K562 (cell line): ENCODE measurements around the gene LRRC19. TPM values are rescaled to one million over a fixed set of nuclear protein-coding genes. Genes with fewer than 3 reads are reported as not detected.

Source experiments
- ATAC-seq: fragments of 200-7000 bp; cut with Tn5 transposase; 3 replicates; pipeline ENCODE4 v1.9.1; 2020; ENCODE audit warnings: moderate library complexity
- BruUV-seq: library from RNA; stranded (reverse); fragments of 400-500 nt; replicated peaks from 2 replicates; lab custom pipeline; 2021; lab: Mats Ljungman, UMichigan
- CTCF ChIA-PET: fragments of 300-600 bp; formaldehyde crosslinking; extraction: SDS; loops from one replicate; lab custom pipeline; 2021; ENCODE audit warnings: low intra/inter-chr PET ratio; lab: Yijun Ruan, JAX
- POLR2A ChIA-PET: fragments of 300-600, 350-650 bp; sonication (Branson Sonifier 250); formaldehyde crosslinking; extraction: SDS; loops from one replicate; lab custom pipeline; 2021; ENCODE audit warnings: antibody characterized with exemption, inconsistent platforms; lab: Yijun Ruan, JAX
- DNase-seq, 4 experiments: peaks; one replicate each; pipeline versions ENCODE4 v3.0.0 to v3.0.0-alpha.2; 2011 to 2018; ENCODE audit warnings: low spot score in 3 of 4, mixed read lengths in 3 of 4; ENCODE audit errors: extremely low read depth in 1 of 4
- FAIRE-seq: peaks from 2 replicates; lab custom pipeline; 2011; peaks lifted over from hg19 to GRCh38; lab: Jason Lieb, UNC
- H2AFZ ChIP-seq: 2 replicates; pipeline ENCODE4 v1.6.0; 2011; ENCODE audit warnings: low read depth, low read length, control low read depth, inconsistent platforms
- H3K27ac ChIP-seq: fragments of 200-600 bp; 3 replicates; pipeline ENCODE4 v1.8.0; 2011; ENCODE audit warnings: low read depth, mild to moderate bottlenecking, control low read depth, inconsistent platforms, low read length, moderate library complexity, mixed read lengths; ENCODE audit errors: extremely low read depth
- H3K27me3 ChIP-seq, 2 experiments: fragments of 300-600 bp in 1 of 2; 2 replicates in 1 of 2; 3 replicates in 1 of 2; pipeline versions ENCODE4 v1.6.0 to v1.8.0; 2011; ENCODE audit warnings: inconsistent platforms in 2 of 2, low read length in 2 of 2, mild to moderate bottlenecking in 1 of 2, mixed read lengths in 1 of 2, moderate library complexity in 1 of 2; ENCODE audit not compliant: control insufficient read depth in 2 of 2, insufficient read depth in 2 of 2
- H3K36me3 ChIP-seq: fragments of 300-600 bp; 3 replicates; pipeline ENCODE4 v1.8.0; 2011; ENCODE audit warnings: mild to moderate bottlenecking, low read length, inconsistent platforms; ENCODE audit not compliant: control insufficient read depth, insufficient read depth
- H3K4me1 ChIP-seq, 2 experiments: fragments of 200-600 bp in 1 of 2; replicated peaks in 1 of 2; 2 replicates in 1 of 2; 3 replicates in 1 of 2; pipeline versions ENCODE4 v1.5.1 to v1.8.0; 2011; ENCODE audit warnings: inconsistent platforms in 2 of 2, low read length in 2 of 2, mild to moderate bottlenecking in 1 of 2, mixed read lengths in 1 of 2, moderate library complexity in 1 of 2; ENCODE audit not compliant: control insufficient read depth in 2 of 2, insufficient read depth in 2 of 2
- H3K4me2 ChIP-seq: 2 replicates; pipeline ENCODE4 v1.6.1; 2011; ENCODE audit warnings: low read length, control low read depth, inconsistent platforms, mixed read lengths; ENCODE audit not compliant: insufficient read depth
- H3K4me3 ChIP-seq: fragments of 200-600 bp; sonication (generic), shearing (Covaris generic); 2 replicates; pipeline ENCODE4 v1.5.1; 2016; ENCODE audit warnings: control low read depth, inconsistent platforms
- H3K79me2 ChIP-seq: fragments of 200-600 bp; 3 replicates; pipeline ENCODE4 v1.8.0; 2011; ENCODE audit warnings: low read length, inconsistent platforms; ENCODE audit not compliant: control insufficient read depth, insufficient read depth
- H3K9ac ChIP-seq, 2 experiments: 2 replicates each; pipeline versions ENCODE4 v1.6.0 to v1.6.1; 2011; ENCODE audit warnings: low read depth in 2 of 2, low read length in 2 of 2, control low read depth in 1 of 2, inconsistent platforms in 1 of 2, mild to moderate bottlenecking in 1 of 2, mixed read lengths in 1 of 2; ENCODE audit not compliant: insufficient read depth in 1 of 2
- H3K9me1 ChIP-seq: one replicate; pipeline ENCODE4 v1.6.0; 2011; ENCODE audit warnings: inconsistent platforms, mild to moderate bottlenecking, low read length, moderate library complexity; ENCODE audit not compliant: control insufficient read depth, insufficient read depth
- H3K9me3 ChIP-seq: replicated peaks from 2 replicates; pipeline ENCODE4 v1.5.1; 2011; ENCODE audit warnings: low read depth, low read length, inconsistent platforms; ENCODE audit not compliant: control insufficient read depth, insufficient read depth
- H4K20me1 ChIP-seq: replicated peaks from 2 replicates; pipeline ENCODE4 v1.6.1; 2011; ENCODE audit warnings: low read length, inconsistent platforms, mixed read lengths; ENCODE audit not compliant: control insufficient read depth, insufficient read depth
- BRD9 ChIP-seq: fragments of 450-650 bp; IDR thresholded peaks from 2 replicates; pipeline ENCODE4 v1.6.1; 2018; ENCODE audit warnings: low read depth; ENCODE audit not compliant: partially characterized antibody
- DIDO1 ChIP-seq: fragments of 450-650 bp; IDR thresholded peaks from 2 replicates; pipeline ENCODE4 v1.6.1; 2016; ENCODE audit warnings: low read depth, missing biosample characterization, missing genetic modification characterization
- FOXM1 ChIP-seq, 2 experiments: fragments of 450-650 bp in 1 of 2; sonication (generic) in 1 of 2; formaldehyde crosslinking in 1 of 2; IDR thresholded peaks; 2 replicates each; pipeline versions ENCODE4 v1.6.1 to v1.9.0; 2017 to 2022; ENCODE audit warnings: low read depth in 2 of 2, mild to moderate bottlenecking in 2 of 2, missing genetic modification reagents in 1 of 2, moderate library complexity in 1 of 2
- NFIC ChIP-seq: fragments of 450-650 bp; IDR thresholded peaks from 2 replicates; pipeline ENCODE4 v1.6.1; 2017; ENCODE audit warnings: mild to moderate bottlenecking, inconsistent platforms
- PHF8 ChIP-seq: fragments of 200-600 bp; sonication (generic); IDR thresholded peaks from 2 replicates; pipeline ENCODE4 v1.6.1; 2012; ENCODE audit warnings: mixed run types, mild to moderate bottlenecking, inconsistent platforms, low read length, moderate library complexity, borderline replicate concordance
- POLR2A ChIP-seq: fragments of 450-650 bp; conservative IDR thresholded peaks from 2 replicates; pipeline ENCODE4 v1.6.1; 2016
- TOE1 ChIP-seq, 2 experiments: fragments of 450-650 bp in 1 of 2; sonication (generic) in 1 of 2; formaldehyde crosslinking in 1 of 2; IDR thresholded peaks; 2 replicates each; pipeline versions ENCODE4 v1.7.1 to v1.8.0; 2016 to 2022; ENCODE audit warnings: borderline replicate concordance in 2 of 2, mild to moderate bottlenecking in 2 of 2, antibody characterized with exemption in 1 of 2, inconsistent platforms in 1 of 2, low read depth in 1 of 2, missing genetic modification reagents in 1 of 2, moderate library complexity in 1 of 2
- ZC3H8 ChIP-seq: fragments of 450-650 bp; IDR thresholded peaks from 2 replicates; pipeline ENCODE4 v1.6.1; 2017
- ZNF212 ChIP-seq: fragments of 450-650 bp; formaldehyde crosslinking; IDR thresholded peaks from 2 replicates; pipeline ENCODE4 v1.4.0; 2020; ENCODE audit warnings: mild to moderate bottlenecking
- ZNF3 ChIP-seq: fragments of 250-450 bp; sonication (Bioruptor Pico); IDR thresholded peaks from 2 replicates; pipeline ENCODE4 v1.5.0; 2021; ENCODE audit warnings: mild to moderate bottlenecking, moderate library complexity
- ZSCAN29 ChIP-seq: fragments of 450-650 bp; IDR thresholded peaks from 2 replicates; pipeline ENCODE4 v1.6.1; 2017
- WGBS: fragments of 100-300 bp; shearing (Covaris generic); methylation state at CpG from one replicate; pipeline ENCODE4 v1.1.6; 2016; ENCODE audit warnings: low coverage, mixed read lengths; ENCODE audit not compliant: insufficient coverage; ENCODE audit errors: missing lambda C conversion rate; 5-methylcytosine and 5-hydroxymethylcytosine counted together
- in situ Hi-C: fragments of 300-500 bp; cut with MboI; formaldehyde crosslinking; loops from 4 replicates; pipeline ENCODE4 v1.15.0; 2018; ENCODE audit warnings: inconsistent platforms, mixed read lengths
- intact Hi-C: fragments of 100-400 bp; cut with micrococcal nuclease; formaldehyde crosslinking; loops from 2 replicates; pipeline ENCODE4 v1.14.2; 2022
- polyA plus RNA-seq, 8 experiments: library from polyadenylated mRNA; depleted of rRNA in 4 of 8; stranded (reverse) in 5 of 8; unstranded in 3 of 8; fragments of >200 nt; fragmentation: Nextera tagmentation in 2 of 8; fragmentation: Illumina TruSeq in 1 of 8; extraction: Ambion mirVana in 2 of 8; extraction: Trizol in 1 of 8; gene quantifications; 2 replicates each; pipeline versions ENCODE4 v1.2.1 to v1.2.3, GENCODE V29; 2011 to 2014; ENCODE audit warnings: inconsistent platforms in 1 of 8, missing spikeins in 1 of 8
- total RNA-seq, 7 experiments: library from RNA; depleted of rRNA in 6 of 7; stranded (reverse); fragments of >200 nt in 6 of 7; fragmentation: Illumina TruSeq in 2 of 7; extraction: Trizol in 2 of 7; gene quantifications; 2 replicates each; pipeline versions ENCODE4 v1.2.1 to v1.2.3, GENCODE V29; 2011 to 2021; ENCODE audit warnings: low replicate concordance in 1 of 7
- TF ChIP-seq, protein P1 (sequence below): IDR thresholded peaks from 2 replicates; pipeline ENCODE4 v1.6.1; 2014; ENCODE audit warnings: antibody characterized with exemption
- TF ChIP-seq, protein P2 (sequence below): fragments of 200-800 bp; sonication (Bioruptor generic); IDR thresholded peaks from 2 replicates; pipeline ENCODE4 v1.6.1; 2017; ENCODE audit warnings: missing genetic modification characterization, missing compliant biosample characterization
- TF ChIP-seq, protein P3 (sequence below): fragments of 450-650 bp; IDR thresholded peaks from 2 replicates; pipeline ENCODE4 v1.6.1; 2018; ENCODE audit not compliant: partially characterized antibody

The LRRC19 gene
- total and polyA plus RNA-seq, 9 of the 15 experiments (the other 6 are each of a cell fraction or from before 2014, with no cell fraction given) = not detected

DNA sequence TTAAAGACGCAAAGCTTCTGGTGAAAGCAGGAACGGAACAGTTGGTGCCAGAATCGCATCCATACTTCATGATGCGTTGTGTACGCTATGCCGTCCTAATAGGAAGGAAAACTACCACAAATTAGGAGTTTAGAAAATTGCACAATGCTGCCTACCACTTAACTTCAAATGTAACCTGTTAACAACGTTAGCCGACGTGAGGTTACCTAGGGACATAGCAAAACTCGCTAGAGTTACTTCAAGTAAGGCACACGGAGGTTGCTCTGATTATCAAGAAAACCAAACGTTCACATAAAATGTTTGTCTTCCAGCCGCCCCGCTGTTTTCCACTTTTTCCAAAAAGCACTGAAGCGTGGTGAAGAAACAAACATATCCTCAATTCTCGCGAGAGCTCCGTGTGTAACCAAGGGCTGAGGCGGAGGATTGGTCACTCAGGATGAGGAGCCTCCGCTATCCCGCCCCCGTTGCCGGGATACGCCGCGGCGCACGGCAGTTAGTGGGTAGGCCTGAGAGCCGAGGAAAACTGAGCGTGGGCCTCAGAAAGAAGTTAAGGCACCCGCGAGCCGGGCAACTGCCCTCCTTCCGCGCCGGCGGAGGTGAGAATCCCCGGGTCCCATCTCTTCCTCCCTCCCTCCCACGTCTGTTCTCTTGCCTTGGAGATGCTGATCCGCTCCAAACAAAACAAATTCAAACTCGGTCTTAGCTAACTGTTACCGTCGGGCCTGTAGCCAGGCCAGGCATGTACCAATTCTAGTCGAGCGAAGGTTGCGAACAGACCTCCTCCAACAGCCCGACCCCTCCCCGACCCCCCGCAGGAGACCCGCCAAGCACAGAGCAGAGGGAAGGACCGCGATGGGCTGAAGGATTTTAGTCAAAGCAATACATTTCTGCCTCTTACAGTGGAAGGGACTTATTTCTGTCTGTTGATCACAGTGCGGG lies 49.3 kb downstream of the LRRC19 start, which contains the start of gene IFT74:
IFT74 (plus strand) TSS at position 492 of the 939 bp plus-strand sequence. CDS start 5,556 bp downstream, outside the sequence.
- in situ Hi-C loops (no loop called here), intact Hi-C loops (loop anchor here (10.0 kb wide), 1 partner anchor 61 kb away; the partner anchor contains the start of gene CAAP1)
- H3K4me1 ChIP-seq = no peaks in the 10 kb centered on the region; a peak in 2 of 5 replicates
- CTCF ChIA-PET = no interaction called here
- TSS peak; percentile 81 for BruUV-seq
- peak within 1 kb of the TSS; percentile 71 for H2AFZ ChIP-seq
- DNase-seq (peak; percentile 73 to 90 (median 82)), FAIRE-seq (peak; percentile 86), ATAC-seq (peak; percentile 91)
- no peaks in the 10 kb centered on the region for H3K27me3 ChIP-seq
- peak within 1 kb of the TSS; percentile 87 for H3K4me2 ChIP-seq
- H3K36me3 ChIP-seq = no peaks in the 10 kb centered on the region
- WGBS = 2% methylated on average over 13 of the region's 53 CpGs
- H3K9ac ChIP-seq = peak within 1 kb of the TSS; percentile 88 to 90
- peak within 1 kb of the TSS; percentile 49 for H3K4me3 ChIP-seq
- H3K9me3 ChIP-seq = no peaks in the 10 kb centered on the region
- no peaks in the 10 kb centered on the region for H4K20me1 ChIP-seq
- H3K27ac ChIP-seq = peak within 1 kb of the TSS; percentile 96
- no peaks in the 10 kb centered on the region for H3K9me1 ChIP-seq
- H3K79me2 ChIP-seq = peaks cover 17% of the 10 kb centered on the region
- POLR2A ChIA-PET = interaction anchor here (0.6 to 1.7 kb wide), 6 partner anchors 9 to 67 kb away, joined by 3 to 8 read pairs (median 6); partner anchors contain the start of genes CAAP1 and PLAA
- no peak for TF ChIP-seq TOE1 (IDR thresholded peaks at IDR 0.05; ENCODE audit: borderline replicate concordance)
- TF ChIP-seq TOE1 (CRISPR knock-in tag; IDR thresholded peaks at IDR 0.05; ENCODE audit: borderline replicate concordance, low read depth) = no peak
- TF ChIP-seq DIDO1 (tag) = no peak
- TF ChIP-seq ZC3H8 = no peak
- TF ChIP-seq ZNF3 = no peak
- no peak for TF ChIP-seq FOXM1 (IDR thresholded peaks at IDR 0.05; ENCODE audit: low read depth)
- no peak for TF ChIP-seq FOXM1 (CRISPR knock-in tag; IDR thresholded peaks at IDR 0.05; ENCODE audit: low read depth)
- no peak for TF ChIP-seq ZNF212 (CRISPR knock-in tag)
- TF ChIP-seq, protein P1, sequence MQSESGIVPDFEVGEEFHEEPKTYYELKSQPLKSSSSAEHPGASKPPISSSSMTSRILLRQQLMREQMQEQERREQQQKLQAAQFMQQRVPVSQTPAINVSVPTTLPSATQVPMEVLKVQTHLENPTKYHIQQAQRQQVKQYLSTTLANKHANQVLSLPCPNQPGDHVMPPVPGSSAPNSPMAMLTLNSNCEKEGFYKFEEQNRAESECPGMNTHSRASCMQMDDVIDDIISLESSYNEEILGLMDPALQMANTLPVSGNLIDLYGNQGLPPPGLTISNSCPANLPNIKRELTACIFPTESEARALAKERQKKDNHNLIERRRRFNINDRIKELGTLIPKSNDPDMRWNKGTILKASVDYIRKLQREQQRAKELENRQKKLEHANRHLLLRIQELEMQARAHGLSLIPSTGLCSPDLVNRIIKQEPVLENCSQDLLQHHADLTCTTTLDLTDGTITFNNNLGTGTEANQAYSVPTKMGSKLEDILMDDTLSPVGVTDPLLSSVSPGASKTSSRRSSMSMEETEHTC = no peak
- peak; percentile 61; the same call in 1 of the 2 replicates for TF ChIP-seq PHF8
- TF ChIP-seq, protein P2, sequence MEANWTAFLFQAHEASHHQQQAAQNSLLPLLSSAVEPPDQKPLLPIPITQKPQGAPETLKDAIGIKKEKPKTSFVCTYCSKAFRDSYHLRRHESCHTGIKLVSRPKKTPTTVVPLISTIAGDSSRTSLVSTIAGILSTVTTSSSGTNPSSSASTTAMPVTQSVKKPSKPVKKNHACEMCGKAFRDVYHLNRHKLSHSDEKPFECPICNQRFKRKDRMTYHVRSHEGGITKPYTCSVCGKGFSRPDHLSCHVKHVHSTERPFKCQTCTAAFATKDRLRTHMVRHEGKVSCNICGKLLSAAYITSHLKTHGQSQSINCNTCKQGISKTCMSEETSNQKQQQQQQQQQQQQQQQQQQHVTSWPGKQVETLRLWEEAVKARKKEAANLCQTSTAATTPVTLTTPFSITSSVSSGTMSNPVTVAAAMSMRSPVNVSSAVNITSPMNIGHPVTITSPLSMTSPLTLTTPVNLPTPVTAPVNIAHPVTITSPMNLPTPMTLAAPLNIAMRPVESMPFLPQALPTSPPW (CRISPR knock-in tag) = 0 out of 2 replicates have a peak, but pooled peaks have one; percentile 12
- no peak for TF ChIP-seq NFIC
- TF ChIP-seq, protein P3, sequence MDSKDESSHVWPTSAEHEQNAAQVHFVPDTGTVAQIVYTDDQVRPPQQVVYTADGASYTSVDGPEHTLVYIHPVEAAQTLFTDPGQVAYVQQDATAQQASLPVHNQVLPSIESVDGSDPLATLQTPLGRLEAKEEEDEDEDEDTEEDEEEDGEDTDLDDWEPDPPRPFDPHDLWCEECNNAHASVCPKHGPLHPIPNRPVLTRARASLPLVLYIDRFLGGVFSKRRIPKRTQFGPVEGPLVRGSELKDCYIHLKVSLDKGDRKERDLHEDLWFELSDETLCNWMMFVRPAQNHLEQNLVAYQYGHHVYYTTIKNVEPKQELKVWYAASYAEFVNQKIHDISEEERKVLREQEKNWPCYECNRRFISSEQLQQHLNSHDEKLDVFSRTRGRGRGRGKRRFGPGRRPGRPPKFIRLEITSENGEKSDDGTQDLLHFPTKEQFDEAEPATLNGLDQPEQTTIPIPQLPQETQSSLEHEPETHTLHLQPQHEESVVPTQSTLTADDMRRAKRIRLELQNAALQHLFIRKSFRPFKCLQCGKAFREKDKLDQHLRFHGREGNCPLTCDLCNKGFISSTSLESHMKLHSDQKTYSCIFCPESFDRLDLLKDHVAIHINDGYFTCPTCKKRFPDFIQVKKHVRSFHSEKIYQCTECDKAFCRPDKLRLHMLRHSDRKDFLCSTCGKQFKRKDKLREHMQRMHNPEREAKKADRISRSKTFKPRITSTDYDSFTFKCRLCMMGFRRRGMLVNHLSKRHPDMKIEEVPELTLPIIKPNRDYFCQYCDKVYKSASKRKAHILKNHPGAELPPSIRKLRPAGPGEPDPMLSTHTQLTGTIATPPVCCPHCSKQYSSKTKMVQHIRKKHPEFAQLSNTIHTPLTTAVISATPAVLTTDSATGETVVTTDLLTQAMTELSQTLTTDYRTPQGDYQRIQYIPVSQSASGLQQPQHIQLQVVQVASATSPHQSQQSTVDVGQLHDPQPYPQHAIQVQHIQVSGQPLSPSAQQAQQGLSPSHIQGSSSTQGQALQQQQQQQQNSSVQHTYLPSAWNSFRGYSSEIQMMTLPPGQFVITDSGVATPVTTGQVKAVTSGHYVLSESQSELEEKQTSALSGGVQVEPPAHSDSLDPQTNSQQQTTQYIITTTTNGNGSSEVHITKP = peak; percentile 12
- TF ChIP-seq POLR2A = peak; percentile 56
- no peak for TF ChIP-seq ZSCAN29
- TF ChIP-seq BRD9 = no peak
